Measurements from ENCODE around the gene PDE6B. TPM values are rescaled to one million over a fixed set of nuclear protein-coding genes. Genes with fewer than 3 reads are reported as not detected.

PDE6B gene
- total RNA-seq, 4 donors from 2014 or later = 6.4 to 26.4 (median 14.4) TPM

DNA sequence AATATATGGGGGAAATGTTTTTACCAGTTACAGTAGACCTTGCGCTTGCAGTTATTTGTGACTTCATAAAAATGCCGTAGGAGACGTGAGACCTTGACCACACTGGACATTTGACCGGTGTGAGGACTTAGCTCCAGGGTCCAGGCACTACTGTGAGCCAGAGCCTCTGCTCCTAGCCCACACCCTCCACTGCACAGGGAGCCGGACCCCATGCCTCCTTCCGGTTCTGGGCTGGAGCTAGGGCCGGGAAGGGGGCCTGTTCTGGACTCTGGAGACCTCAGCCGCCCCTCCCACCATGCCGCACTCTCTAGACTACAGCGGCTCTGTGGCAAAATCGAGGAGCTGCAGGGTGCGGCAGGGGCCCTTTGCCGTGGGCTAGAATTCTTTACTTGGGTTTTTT, 85.5 kb downstream of the PDE6B start:
- Histone ChIP-seq H3K4me1 (peaks cover 16 to 19% of the 10 kb centered on the region in 2 donors), H3K9me3 (no peaks in the 10 kb centered on the region), H3K36me3 (no peaks in the 10 kb centered on the region), H3K27ac (no peak overlapping the region), H3K4me3 (replicated peaks in 1 of 3) (no peak overlapping the region), H3K27me3 (no peaks in the 10 kb centered on the region)
- TF ChIP-seq, protein P1, sequence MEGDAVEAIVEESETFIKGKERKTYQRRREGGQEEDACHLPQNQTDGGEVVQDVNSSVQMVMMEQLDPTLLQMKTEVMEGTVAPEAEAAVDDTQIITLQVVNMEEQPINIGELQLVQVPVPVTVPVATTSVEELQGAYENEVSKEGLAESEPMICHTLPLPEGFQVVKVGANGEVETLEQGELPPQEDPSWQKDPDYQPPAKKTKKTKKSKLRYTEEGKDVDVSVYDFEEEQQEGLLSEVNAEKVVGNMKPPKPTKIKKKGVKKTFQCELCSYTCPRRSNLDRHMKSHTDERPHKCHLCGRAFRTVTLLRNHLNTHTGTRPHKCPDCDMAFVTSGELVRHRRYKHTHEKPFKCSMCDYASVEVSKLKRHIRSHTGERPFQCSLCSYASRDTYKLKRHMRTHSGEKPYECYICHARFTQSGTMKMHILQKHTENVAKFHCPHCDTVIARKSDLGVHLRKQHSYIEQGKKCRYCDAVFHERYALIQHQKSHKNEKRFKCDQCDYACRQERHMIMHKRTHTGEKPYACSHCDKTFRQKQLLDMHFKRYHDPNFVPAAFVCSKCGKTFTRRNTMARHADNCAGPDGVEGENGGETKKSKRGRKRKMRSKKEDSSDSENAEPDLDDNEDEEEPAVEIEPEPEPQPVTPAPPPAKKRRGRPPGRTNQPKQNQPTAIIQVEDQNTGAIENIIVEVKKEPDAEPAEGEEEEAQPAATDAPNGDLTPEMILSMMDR (IDR thresholded peaks at IDR 0.05) = no peak
- no peak for TF ChIP-seq POLR2A (IDR thresholded peaks at IDR 0.05)
- intact Hi-C loops (cut with DNase I) = no loop called here
- no peak for DNase-seq
- WGBS, 2 donors = 92 to 95% methylated on average over 12 of the region's 13 CpGs

DNA sequence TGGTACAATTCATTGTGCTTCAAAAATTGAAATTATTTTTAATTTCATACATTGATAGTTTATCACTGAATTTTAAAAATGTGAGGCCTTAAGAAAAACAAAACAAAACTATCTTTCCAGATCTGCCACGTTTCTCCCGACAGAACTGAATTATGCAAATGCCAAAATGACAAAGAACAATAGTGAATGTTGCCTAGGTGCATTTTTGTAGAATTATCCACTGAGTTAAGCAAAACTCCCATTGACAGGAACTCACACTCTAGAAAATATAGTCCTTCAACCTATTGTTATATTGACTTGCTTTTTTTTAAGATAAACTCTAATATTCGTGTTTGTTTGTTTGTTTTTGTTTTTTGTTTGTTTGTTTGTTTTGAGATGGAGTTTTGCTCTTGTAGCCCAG, 86.7 kb downstream of the PDE6B start:
- 76 to 79% methylated on average over 3 of the region's 3 CpGs for WGBS, 2 donors
- Histone ChIP-seq H3K4me1 (peaks cover 11 to 13% of the 10 kb centered on the region in 2 donors), H3K27ac (no peak overlapping the region), H3K4me3 (replicated peaks in 1 of 3) (no peak overlapping the region), H3K27me3 (no peaks in the 10 kb centered on the region), H3K36me3 (no peaks in the 10 kb centered on the region), H3K9me3 (no peaks in the 10 kb centered on the region)
- intact Hi-C loops (cut with DNase I) = no loop called here
- TF ChIP-seq POLR2A (IDR thresholded peaks at IDR 0.05) = no peak
- TF ChIP-seq, protein P1 (IDR thresholded peaks at IDR 0.05) = no peak
- DNase-seq = no peak

DNA sequence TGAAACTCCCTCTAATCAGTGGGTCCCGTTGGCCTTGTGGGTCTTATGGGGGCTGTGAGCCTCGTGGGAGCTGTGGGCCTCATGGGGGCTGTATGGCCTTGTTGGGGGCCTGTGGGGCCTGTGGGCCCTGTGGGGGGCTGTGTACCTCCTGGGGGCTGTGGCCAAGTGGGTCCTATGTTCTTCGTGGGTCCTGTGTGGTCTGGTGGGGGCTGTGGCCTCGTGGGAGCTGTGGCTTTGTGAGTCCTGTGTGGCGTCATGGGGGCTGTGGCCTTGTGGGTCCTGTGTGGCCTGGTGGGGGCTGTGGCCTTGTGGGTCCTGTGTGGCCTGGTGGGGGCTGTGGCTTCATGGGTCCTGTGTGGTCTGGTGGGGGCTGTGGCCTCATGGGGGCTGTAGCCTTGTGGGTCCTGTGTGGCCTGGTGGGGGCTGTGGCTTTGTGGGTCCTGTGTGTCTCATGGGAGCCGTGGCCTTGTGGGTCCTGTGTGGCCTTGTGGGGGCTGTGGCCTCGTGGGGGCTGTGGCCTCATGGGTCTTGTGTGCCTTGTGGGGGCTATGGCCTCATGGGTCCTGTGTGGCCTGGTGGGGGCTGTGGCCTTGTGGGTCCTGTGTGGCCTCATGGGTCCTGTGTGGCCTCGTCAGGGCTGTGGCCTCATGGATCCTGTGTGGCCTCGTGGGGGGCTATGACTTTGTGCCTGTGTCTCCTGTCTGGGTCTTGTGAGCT, 87.7 kb downstream of the PDE6B start:
- Histone ChIP-seq H3K4me3 (replicated peaks in 1 of 3) (no peak overlapping the region), H3K4me1 (peaks cover 7 to 9% of the 10 kb centered on the region in 2 donors), H3K36me3 (no peaks in the 10 kb centered on the region), H3K9me3 (no peaks in the 10 kb centered on the region), H3K27me3 (no peaks in the 10 kb centered on the region), H3K27ac (no peak overlapping the region)
- intact Hi-C loops (cut with DNase I) = no loop called here
- 91 to 94% methylated on average over 3 to 6 of the region's 9 CpGs for WGBS, 2 donors
- DNase-seq = no peak
- TF ChIP-seq POLR2A (IDR thresholded peaks at IDR 0.05) = no peak
- TF ChIP-seq, protein P1 (IDR thresholded peaks at IDR 0.05) = no peak

DNA sequence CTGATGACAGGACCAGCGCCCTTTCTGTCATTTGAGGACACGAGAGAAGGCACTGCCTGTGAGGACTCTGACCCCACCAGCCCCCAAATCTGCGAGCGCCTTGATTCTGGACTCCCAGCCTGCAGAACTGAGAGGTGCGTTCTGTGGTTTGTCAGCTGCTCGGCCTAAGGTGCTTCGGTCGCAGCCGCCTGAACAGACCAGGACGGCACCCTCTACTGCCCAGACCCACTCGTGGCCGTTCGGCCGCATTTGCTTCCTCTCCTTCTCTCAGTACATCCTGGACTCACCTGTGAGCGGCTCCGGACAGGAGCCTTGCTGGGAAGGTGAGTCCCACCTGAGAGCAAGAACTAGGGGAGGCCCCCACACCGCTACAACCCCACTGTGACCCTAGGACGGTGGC, 88.7 kb downstream of the PDE6B start:
- intact Hi-C loops (cut with DNase I) = no loop called here
- TF ChIP-seq POLR2A (IDR thresholded peaks at IDR 0.05) = no peak
- TF ChIP-seq, protein P1 (IDR thresholded peaks at IDR 0.05) = no peak
- Histone ChIP-seq H3K27me3 (no peaks in the 10 kb centered on the region), H3K4me1 (no peaks in the 10 kb centered on the region), H3K36me3 (no peaks in the 10 kb centered on the region), H3K4me3 (replicated peaks in 1 of 3) (no peak overlapping the region), H3K27ac (no peak overlapping the region), H3K9me3 (no peaks in the 10 kb centered on the region)
- DNase-seq = no peak
- 93 to 96% methylated on average over 16 to 18 of the region's 18 CpGs for WGBS, 2 donors

DNA sequence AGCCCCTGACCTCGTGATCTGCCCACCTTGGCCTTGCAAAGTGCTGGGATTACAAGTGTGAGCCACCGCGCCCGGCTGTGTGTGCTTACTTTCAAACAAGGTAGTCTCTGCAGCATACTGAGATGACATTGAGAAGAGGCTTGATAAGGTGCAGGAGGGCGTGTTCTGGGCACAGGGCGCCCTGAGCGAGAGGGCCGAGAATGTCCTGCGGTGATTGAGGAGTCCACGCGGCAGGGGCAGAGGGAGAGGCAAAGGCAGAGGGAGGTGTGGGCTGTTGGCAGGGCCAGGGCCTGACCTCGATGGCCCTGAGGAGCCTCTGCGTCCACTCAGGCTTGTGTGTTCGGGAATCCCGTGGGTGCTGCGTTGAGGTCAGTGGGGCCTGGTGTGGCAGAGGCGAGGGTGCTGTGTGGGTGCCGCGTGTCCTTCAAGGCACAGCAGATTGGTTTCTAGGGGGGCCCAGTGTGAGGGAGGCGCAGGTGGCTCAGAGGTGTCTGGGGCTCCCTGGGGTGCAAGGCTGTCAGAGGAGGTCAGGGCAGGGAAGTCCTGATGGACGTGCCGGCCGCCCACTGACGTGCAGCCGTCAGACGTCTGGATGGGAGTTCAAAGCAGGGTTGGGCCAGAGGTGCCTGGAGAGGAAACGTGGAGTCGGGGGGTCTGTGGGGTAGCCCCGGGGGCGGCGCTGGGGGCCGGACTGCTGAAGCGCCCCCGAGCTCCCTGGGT, 92.4 kb downstream of the PDE6B start:
- intact Hi-C loops (cut with DNase I) = no loop called here
- Histone ChIP-seq H3K4me1 (no peaks in the 10 kb centered on the region), H3K4me3 (replicated peaks in 1 of 3) (no peak overlapping the region), H3K27ac (no peak overlapping the region), H3K36me3 (no peaks in the 10 kb centered on the region), H3K27me3 (no peaks in the 10 kb centered on the region), H3K9me3 (no peaks in the 10 kb centered on the region)
- TF ChIP-seq, protein P1 (IDR thresholded peaks at IDR 0.05) = no peak
- no peak for TF ChIP-seq POLR2A (IDR thresholded peaks at IDR 0.05)
- no peak for DNase-seq
- 88 to 94% methylated on average over 16 to 32 of the region's 34 CpGs for WGBS, 2 donors

Data from thyroid gland (tissue), 4 donors.